HG02571 (cell line): ENCODE results near the gene GSTA1.
A peak's percentile ranks its signal among the peaks of the same experiment; 100 is the strongest.
"Not testable (repeated sequence)": the region's sequence is repeated elsewhere in the genome, so short reads cannot be mapped to it uniquely, and the experiment has no call there.

Experiments
- ATAC-seq: cut with Tn5 transposase; IDR thresholded peaks from one replicate; pipeline ENCODE4 v1.9.1; 2021; ENCODE audit warnings: mild to moderate bottlenecking, moderate library complexity; ENCODE audit not compliant: unreplicated experiment

Gene GSTA1

GRCh38 chr6:52803668-52804255 is at the start of gene GSTA1:
TSS of gene GSTA1 (minus strand) at chr6:52803816. CDS start at chr6:52799267, 4,549 bp downstream.
- ATAC-seq, result not testable (repeated sequence)

DNA sequence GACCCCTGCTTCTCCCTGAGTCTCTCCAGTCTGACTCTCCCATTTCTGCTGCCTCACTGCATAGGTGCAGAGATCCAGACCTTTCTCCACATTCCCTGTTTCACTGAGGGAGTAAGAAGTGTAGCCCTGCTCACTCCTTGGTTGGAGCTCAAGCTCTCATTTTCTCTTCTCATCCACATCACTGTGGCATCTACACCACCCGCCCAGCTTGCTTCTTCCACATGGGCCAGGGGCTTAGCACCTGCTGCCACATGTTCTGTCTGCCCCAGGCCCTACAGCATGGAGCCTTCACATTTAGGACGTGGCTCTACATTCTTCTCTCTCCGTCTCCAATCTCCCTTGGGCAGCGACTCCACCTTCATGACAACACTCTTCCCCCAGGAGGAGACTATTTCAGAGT is 45.5 kb upstream of the GSTA1 start:
- ATAC-seq, result no peak

DNA sequence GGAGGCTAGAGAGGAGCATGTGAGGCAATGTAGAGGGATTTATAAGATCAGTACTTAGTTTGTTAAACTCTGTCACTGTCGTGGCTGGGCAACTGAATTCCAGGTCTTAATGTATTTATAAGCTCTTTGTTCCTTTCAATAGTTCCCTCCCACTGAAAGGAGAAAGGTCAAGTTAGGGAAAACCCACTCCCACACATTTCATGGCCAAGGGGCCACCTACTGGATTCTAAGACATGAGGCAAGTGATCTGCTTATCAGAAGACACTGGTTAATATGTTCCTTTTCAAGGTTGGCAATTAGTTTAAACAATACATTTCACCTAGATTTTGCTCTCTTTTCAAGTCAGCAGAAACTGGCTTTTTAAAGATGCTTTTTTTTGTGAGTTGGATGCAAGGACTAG is 42.4 kb upstream of the GSTA1 start:
- ATAC-seq, result no peak

GRCh38 chr6:52843605-52844004 is 40.0 kb upstream of the GSTA1 start:
- ATAC-seq, result no peak

DNA sequence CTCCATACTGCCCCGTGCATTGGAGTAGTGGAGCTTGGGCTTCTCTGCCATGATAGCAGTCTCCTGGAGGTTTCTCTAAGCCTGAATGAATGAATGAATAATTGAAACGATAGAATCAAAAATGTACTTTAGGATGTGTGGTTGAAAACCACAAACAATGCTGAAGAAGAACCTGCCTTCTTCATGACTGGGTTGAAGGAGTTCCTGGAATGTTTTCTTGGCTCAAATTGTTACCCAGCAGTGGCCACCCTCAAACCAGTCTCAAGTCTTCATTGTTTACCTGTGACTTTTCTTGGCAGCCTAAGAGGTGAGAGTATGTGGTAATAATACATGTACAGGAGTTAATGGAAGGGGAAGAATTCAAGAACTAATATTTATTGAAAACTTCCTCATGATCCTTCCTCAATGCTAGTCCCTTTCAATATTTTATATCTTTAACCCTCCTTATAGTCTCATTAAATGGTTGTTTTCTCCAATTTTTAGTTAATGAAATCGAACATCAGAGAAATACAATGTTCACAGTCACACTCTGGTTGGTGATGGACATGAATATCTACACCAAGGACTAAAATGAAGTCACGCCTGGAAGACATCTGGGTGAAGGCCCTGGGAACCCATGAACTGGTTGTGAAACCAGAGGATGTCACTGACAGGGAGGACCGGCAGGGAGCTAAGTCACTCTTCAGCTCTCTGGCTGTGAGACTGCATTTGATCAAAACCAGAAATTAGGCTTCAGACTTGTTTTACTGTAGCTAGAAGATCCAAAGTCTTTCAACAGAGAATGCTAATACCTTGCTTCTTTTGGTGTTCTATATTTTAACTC is 37.4 kb upstream of the GSTA1 start, which contains the start of gene GSTA5:
TSS of gene GSTA5 (minus strand) at position 51 of the 823 bp plus-strand sequence.
- ATAC-seq, result no peak

DNA sequence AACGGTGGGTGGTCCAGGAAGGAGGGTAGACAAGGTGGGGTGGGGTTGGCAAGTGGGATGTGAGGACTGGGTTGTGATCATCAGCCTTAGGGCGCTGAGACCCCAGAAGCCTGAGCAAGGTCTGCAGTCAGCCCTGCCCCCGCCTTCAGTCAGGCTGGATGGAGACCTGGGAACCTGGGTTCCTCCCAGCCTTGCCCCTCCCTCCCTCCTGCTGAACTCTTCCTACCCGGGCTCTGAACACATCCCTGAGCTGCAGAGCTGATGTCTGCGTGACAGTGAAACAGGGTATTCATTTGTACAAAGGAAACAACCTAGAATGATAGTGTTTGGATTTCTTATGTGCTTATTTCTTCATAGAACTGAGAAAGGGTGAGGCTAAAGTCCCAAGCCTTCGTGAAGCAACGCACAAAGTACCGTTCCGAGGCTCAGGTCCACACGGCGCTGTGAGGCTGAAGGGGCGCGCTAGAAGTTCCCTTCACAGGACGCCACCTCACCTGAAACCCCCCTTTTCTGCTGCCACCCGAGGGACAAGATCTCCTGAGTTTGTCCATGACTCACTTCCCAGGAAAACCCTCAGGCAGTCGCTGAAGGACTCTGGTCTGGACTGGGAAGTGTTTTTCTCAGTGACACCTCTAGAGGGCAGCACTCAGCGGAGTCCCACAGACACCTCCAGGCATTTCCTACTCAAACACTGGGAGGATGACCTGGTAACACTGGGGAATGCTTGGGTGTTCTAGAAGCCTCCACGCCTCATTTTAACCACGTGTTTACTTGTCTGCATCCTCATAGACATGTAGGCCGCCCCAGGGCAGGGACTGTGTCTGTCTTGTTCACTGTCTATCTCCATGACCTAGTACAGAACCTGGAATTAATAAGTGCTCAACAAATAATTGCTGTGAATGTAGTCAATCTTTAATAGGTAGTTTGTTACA is 35.8 kb upstream of the GSTA1 start:
- ATAC-seq, result peak; percentile 74

- no peak for ATAC-seq
Observed at GRCh38 chr6:52834481-52834880, 30.9 kb upstream of the GSTA1 start.

DNA sequence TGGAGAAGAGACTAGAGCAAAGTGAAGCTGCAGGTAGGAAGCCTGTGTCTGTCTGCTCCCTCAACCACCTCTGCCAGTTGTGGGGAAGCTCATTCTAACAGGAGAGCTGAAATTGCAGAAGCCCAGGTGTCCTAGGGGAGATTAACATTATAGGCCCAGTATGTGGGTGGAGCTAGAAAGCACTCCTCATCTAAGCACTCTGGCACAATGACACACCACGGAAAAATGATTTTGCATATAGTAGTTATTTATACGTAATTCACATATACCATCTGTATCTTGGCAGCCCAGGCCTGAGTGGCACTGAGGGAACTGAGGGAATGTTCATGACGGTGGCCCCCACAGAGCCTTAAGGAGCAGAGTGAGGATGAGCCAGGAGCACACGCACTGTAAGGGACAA is 27.3 kb upstream of the GSTA1 start:
- ATAC-seq, result not testable (repeated sequence)

GRCh38 chr6:52829046-52829817 is 25.6 kb upstream of the GSTA1 start:
- ATAC-seq, result no peak

- not testable (repeated sequence) for ATAC-seq
Observed at GRCh38 chr6:52828621-52829020, 25.0 kb upstream of the GSTA1 start.

DNA sequence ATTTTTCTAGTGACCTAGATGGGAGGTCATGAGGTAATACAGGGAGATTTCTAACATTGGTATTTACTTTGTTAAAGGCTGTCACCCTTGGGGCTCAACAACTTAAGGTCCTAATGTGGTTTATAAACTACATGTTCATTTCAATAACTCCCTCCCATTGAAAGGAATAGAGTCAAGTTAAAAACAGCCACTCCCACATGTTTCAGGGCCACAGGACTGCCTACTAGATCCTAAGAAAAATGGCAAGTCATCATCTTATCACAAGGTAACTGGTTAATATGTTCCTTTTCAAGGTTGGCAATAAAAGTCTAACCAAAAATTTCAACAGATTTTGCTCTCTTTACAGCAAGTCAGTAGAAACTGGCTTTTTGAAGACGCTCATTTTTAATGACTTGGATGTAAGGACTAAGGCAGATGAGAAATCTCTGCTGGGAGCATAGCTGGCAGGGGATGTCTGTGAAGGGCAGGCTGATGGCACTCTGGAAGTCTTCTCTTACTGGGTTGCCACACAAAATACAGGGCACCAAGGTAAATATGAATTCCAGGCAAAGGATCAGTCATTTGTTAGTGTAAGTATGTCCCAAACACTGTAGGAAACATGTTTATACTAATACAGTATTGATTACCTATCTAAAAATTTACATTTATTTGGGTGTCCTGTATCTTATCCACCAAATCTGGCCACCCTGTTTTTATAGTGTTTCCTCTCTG is 23.6 kb upstream of the GSTA1 start:
- not testable (repeated sequence) for ATAC-seq

- no peak for ATAC-seq
Observed at GRCh38 chr6:52826513-52826912, 22.9 kb upstream of the GSTA1 start.

DNA sequence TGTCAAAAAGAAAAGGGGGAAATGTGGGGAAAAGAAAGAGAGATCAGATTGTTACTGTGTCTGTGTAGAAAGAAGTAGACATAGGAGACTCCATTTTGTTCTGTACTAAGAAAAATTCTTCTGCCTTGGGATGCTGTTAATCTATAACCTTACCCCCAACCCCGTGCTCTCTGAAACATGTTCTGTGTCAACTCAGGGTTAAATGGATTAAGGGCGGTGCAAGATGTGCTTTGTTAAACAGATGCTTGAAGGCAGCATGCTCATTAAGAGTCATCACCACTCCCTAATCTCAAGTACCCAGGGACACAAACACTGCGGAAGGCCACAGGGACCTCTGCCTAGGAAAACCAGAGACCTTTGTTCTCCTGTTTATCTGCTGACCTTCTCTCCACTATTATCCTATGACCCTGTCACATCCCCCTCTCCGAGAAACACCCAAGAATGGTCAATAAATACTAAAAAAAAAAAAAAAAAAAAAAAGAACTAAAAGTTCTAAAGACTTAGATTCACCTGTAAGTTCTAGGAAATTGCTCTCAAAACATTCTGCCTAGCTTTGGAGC is 22.4 kb upstream of the GSTA1 start:
- ATAC-seq, result not testable (repeated sequence)

- not testable (repeated sequence) for ATAC-seq
Observed at GRCh38 chr6:52825270-52825793, 21.7 kb upstream of the GSTA1 start.

GRCh38 chr6:52821842-52822241 is 18.2 kb upstream of the GSTA1 start:
- no peak for ATAC-seq

- ATAC-seq, result no peak
Observed at GRCh38 chr6:52820198-52820597, 16.6 kb upstream of the GSTA1 start.

DNA sequence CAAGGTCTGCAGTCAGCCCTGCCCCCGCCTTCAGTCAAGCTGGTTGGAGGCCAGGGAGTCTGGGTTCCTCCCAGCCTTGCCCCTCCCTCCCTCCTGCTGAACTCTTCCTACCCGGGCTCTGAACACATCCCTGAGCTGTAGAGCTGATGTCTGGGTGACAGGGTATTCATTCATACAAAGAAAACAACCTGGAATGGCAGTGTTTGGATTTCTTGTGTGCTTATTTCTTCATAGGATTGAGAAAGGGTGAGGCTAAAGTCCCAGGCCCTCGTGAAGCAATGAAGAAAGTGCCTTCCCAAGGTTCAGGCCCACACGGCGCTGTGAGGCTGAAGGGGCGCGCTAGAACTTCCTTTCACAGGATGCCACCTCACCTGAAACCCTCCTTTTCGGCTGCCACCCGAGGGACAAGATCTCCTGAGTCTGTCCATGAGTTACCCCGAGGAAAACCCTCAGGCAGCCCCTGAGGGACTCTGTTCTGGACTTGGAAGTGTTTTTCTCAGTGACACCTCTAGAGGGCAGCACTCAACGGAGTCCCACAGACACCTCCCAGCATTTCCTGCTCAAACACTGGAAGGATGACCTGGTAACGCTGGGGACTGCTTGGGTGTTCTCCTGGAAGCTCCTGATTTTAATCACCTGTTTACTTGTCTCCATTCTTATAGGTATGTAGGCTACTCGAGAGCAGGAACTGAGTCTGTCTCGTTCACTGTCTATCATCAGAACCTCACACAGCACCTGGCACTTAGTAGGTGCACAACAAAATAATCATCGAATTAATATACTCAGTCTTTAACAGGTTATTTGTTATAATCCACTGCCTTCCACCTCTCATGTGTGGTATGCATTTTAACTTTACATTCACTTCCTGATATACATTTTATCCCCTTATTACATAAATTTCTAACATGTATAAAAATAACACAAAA is 11.8 kb upstream of the GSTA1 start:
- peak; percentile 71 for ATAC-seq

- not testable (repeated sequence) for ATAC-seq
Observed at GRCh38 chr6:52814545-52814944, 10.9 kb upstream of the GSTA1 start.
